Right cardiac atrium (tissue), 5 donors: ENCODE data around the gene ARFIP1. TPM values are rescaled to one million over a fixed set of nuclear protein-coding genes. Genes with fewer than 3 reads are reported as not detected.

Experiments
- ATAC-seq, 2 donors: fragments of 200-7000 bp; cut with Tn5 transposase; one replicate each; pipeline versions ENCODE4 v1.8.0 to v1.9.1; 2020; ENCODE audit warnings: moderate library complexity in 2 of 2, mild to moderate bottlenecking in 1 of 2
- DNase-seq, 3 donors: peaks; one replicate each; pipeline ENCODE4 v3.0.0-alpha.2; 2020
- H3K27ac ChIP-seq: one replicate; pipeline ENCODE4 v1.5.1; 2013; ENCODE audit warnings: mild to moderate bottlenecking, low read length, control low read depth, moderate library complexity
- H3K27me3 ChIP-seq: one replicate; pipeline ENCODE4 v1.6.1; 2013; ENCODE audit not compliant: control insufficient read depth, insufficient read depth
- H3K4me1 ChIP-seq: one replicate; pipeline ENCODE4 v1.6.1; 2013; ENCODE audit warnings: low read length; ENCODE audit not compliant: control insufficient read depth, insufficient read depth
- H3K4me3 ChIP-seq: one replicate; pipeline ENCODE4 v1.5.1; 2013; ENCODE audit warnings: low read length, control low read depth
- H3K9me3 ChIP-seq: one replicate; pipeline ENCODE4 v1.6.1; 2013; ENCODE audit warnings: low read length; ENCODE audit not compliant: control insufficient read depth
- WGBS: extraction: QIAGEN DNeasy Blood & Tissue Kit; methylation state at CpG from one replicate; pipeline ENCODE4 v1.1.7; 2013; 5-methylcytosine and 5-hydroxymethylcytosine counted together
- intact Hi-C, 4 donors: fragments of 100-400 bp; cut with DNase I; formaldehyde crosslinking; loops; one replicate each; pipeline versions ENCODE4 v1.11.0 to v1.14.0; 2022 to 2023
- polyA plus RNA-seq: library from polyadenylated mRNA; stranded (reverse); fragments of 200-250 nt; gene quantifications from one replicate; pipeline ENCODE4 v1.2.3, GENCODE V29; 2013
- total RNA-seq, 4 donors: library from RNA; stranded (reverse); fragmentation: NEBNext Ultra II Directional; extraction: Animal tissue kit (Norgen Biotek cat#: 25700); gene quantifications; one replicate each; pipeline ENCODE4 v1.2.1, GENCODE V29; 2021
- donor health status: healthy with polysubstance abuse.
- donor health status: DM: no; HTN: yes; CAD: no.
- donor health status: DM: no; HTN: no; CAD: no.
- donor health status: DM: no; HTN: yes; CAD: no; lungs with severe emphysema.
- donor health status: DM: yes; HTN: yes; CAD: no.

ARFIP1 gene
- total and polyA plus RNA-seq, 5 donors, result 8.9 to 20.6 (median 18.9) TPM

DNA sequence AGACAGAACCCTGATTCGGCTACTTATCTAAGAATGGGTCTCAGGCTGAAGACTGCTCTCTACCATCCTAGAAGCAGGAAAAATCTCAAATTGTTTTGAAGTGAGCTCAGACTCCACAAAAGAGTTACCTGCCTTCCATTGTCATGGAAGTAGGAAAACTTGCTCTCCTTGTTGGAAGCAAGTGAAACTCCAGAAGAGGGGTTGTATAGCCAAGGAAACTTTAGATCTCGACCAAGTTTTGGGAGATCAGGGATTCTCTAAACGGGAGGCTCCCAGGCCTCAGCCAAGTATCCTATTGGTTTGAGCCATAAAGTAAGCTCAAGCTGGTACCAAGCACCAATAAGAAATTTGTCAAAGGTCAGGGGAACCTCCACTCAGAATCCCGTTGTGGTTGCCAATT is 147.2 kb downstream of the ARFIP1 start:
- WGBS, result 89% methylated on average over 4 of the region's 4 CpGs
- no peak for DNase-seq
- no peak for ATAC-seq
- Histone ChIP-seq H3K9me3 (no peaks in the 10 kb centered on the region), H3K27me3 (no peaks in the 10 kb centered on the region), H3K4me1 (no peaks in the 10 kb centered on the region), H3K4me3 (no peak overlapping the region), H3K27ac (no peak overlapping the region)
- intact Hi-C loops, result no loop called here

DNA sequence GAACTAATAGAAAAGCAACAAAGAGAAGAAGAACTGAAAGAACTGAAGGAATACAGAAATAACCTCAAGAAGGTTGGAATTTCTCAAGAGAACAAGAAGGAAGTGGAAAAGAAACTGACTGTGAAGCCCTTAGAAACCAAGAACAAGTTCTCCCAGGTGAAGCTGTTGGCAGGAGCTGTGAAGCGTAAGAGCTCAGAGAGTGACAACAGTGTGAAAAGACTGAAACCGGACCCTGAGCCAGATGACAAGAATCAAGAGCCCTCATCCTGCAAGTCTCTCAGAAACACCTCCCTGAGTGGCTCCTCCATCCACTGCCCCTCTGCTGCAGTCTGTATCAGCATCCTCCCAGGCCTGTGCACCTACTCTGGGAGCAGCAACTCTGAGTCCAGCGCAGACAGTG is 148.0 kb downstream of the ARFIP1 start:
- H3K9me3 ChIP-seq, result no peaks in the 10 kb centered on the region
- 88% methylated on average over 3 of the region's 3 CpGs for WGBS
- intact Hi-C loops, result no loop called here
- H3K4me1 ChIP-seq, result no peaks in the 10 kb centered on the region
- no peak for ATAC-seq
- no peaks in the 10 kb centered on the region for H3K27me3 ChIP-seq
- H3K4me3 ChIP-seq, result no peak overlapping the region
- no peak overlapping the region for H3K27ac ChIP-seq
- no peak for DNase-seq

DNA sequence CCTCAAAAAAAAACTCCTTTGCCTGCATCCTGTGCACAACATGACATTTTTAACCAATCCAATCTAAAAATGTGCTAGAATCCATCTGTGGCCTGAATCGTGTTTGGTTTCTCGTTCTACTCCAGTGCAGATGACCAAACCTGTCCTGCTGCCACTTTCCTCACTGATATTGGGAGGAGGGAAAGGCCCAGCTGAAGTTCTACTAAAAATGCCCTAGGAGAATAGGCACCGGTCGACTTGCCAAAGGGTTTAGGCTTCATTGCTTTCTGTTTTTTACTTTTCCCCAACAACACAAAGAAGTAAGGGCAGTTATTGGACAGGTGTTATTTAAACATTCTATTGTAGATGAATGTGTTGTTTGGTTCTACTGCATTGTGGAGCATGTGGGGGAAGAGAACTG is 148.5 kb downstream of the ARFIP1 start:
- ATAC-seq, result no peak
- Histone ChIP-seq H3K4me3 (no peak overlapping the region), H3K4me1 (no peaks in the 10 kb centered on the region), H3K27ac (no peak overlapping the region), H3K9me3 (no peaks in the 10 kb centered on the region), H3K27me3 (no peaks in the 10 kb centered on the region)
- intact Hi-C loops, result no loop called here
- WGBS, result 95% methylated on average over 4 of the region's 4 CpGs
- no peak for DNase-seq

GRCh38 chr4:152929888-152930287 is 150.1 kb downstream of the ARFIP1 start:
- no peaks in the 10 kb centered on the region for H3K4me1 ChIP-seq
- DNase-seq, result no peak
- no peaks in the 10 kb centered on the region for H3K27me3 ChIP-seq
- H3K27ac ChIP-seq, result no peak overlapping the region
- ATAC-seq, result no peak
- intact Hi-C loops, result no loop called here
- H3K4me3 ChIP-seq, result no peak overlapping the region
- WGBS, result 44% methylated on average over 1 of the region's 1 CpG
- no peaks in the 10 kb centered on the region for H3K9me3 ChIP-seq

GRCh38 chr4:152935143-152935542 is 155.4 kb downstream of the ARFIP1 start:
- DNase-seq (no peak), ATAC-seq (peak in 1 of 2 donors; percentile 60)
- H3K9me3 ChIP-seq, result no peaks in the 10 kb centered on the region
- no peak overlapping the region for H3K4me3 ChIP-seq
- H3K27ac ChIP-seq, result no peak overlapping the region
- WGBS, result 46% methylated on average over 16 of the region's 16 CpGs
- no peaks in the 10 kb centered on the region for H3K27me3 ChIP-seq
- peaks cover 4% of the 10 kb centered on the region for H3K4me1 ChIP-seq
- intact Hi-C loops, result no loop called here

DNA sequence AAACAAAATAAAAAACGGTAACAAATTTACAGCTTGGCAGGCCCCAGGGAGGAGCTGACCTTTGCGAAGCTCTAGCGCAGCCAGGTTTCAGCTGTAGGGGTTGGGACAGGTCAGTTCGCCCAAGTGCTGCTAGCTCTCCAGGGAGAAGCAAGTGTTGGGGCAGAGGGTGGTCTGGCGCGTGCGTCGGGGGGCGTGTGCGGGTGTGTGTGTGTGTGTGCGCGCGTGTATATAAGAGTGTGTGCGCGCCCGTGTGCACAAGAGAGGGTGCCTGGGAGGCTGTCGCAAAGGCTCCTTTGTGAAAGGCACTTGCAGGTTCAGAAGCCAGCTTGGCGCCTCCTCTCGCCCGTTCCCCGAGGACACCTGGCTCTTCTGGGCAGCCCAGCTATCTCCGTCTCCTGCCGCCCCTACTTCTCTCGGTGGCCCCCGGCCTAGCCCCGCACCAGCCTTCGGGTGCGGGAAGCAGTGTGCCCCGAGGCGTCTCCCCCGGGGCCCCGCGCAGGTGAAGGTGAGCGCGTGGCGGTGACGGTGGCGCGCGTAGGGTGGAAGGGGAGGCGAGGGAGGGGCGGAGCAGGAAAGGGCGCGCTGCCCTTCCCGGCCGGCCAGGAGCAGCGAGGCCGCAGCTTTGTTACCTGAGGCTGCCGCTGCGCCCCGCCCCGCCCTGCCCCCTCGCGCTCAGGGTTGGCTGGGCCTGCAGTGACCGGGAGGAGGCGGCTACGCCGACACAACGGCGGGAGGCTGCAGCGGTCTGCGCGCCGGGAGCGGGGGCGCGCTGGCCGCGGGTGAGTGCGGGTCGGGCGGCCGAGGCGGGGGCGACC is 156.1 kb downstream of the ARFIP1 start, which contains the start of gene FHDC1:
Gene FHDC1, plus strand, starts transcription at position 693 of the 815 bp plus-strand sequence. CDS start 6,735 bp downstream, outside the sequence.
- DNase-seq, result peak in 2 of 3 donors; percentile 55 to 66
- Histone ChIP-seq H3K27ac (no peak within 1 kb of the TSS), H3K4me3 (peak within 1 kb of the TSS; percentile 78), H3K4me1 (peaks cover 4% of the 10 kb centered on the region), H3K9me3 (no peaks in the 10 kb centered on the region), H3K27me3 (no peaks in the 10 kb centered on the region)
- 5% methylated on average over 75 of the region's 75 CpGs for WGBS
- intact Hi-C loops, result no loop called here
- peak; percentile 53 to 66 for ATAC-seq

DNA sequence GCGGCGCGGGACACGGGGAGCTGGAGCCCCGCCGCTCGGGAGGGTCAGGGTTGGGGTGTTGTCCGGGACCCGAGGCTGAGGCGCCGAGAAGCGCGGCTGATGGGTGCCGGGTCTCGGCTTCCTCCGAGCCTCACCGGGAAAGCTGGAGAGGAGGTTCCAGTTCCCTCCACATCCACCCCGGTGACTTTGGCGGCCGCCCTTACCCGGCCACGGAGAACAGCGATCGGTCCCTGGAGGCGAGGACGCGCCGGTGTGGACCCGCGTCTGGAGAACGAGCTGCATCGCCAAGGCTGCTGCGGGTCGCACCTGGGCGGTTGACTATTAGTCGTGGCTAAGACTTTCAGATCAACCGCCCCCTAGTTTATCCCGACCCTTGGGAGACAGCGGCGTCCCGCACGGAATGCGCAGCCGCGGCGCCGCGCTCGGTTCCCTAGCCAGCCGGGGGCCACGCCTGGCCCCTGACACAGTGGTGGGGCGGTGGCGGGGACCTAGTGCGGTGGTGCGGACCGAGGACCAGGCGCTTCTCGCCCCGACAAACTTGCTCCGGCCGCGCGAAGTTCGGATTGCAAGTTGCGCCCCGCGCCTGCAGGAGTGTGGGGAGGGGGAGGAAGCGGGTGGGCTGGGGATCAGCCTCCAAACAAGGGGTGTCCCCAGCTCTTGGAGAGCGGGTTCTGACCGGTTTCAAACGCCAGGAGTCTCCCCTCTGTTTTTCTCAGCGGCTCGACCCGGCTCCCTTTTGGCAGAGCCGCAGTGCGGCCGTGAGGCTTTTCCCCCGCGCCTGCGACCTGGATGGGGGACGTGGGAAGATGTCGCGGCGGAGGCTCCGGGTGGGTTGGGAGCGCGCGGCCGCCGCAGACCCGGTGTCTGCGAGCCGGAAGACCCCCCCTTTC is 156.9 kb downstream of the ARFIP1 start:
- intact Hi-C loops, result no loop called here
- ATAC-seq (peak; percentile 49 to 59), DNase-seq (peak; percentile 27 to 73 (median 68))
- no peak overlapping the region for H3K27ac ChIP-seq
- peaks cover 4% of the 10 kb centered on the region for H3K4me1 ChIP-seq
- no peaks in the 10 kb centered on the region for H3K27me3 ChIP-seq
- no peaks in the 10 kb centered on the region for H3K9me3 ChIP-seq
- H3K4me3 ChIP-seq, result peak overlapping the region; percentile 78
- WGBS, result under 1% methylated on average over 93 of the region's 93 CpGs

GRCh38 chr4:152937336-152938236 is 157.8 kb downstream of the ARFIP1 start:
- WGBS, result under 1% methylated on average over 91 of the region's 91 CpGs
- H3K27me3 ChIP-seq, result no peaks in the 10 kb centered on the region

DNA sequence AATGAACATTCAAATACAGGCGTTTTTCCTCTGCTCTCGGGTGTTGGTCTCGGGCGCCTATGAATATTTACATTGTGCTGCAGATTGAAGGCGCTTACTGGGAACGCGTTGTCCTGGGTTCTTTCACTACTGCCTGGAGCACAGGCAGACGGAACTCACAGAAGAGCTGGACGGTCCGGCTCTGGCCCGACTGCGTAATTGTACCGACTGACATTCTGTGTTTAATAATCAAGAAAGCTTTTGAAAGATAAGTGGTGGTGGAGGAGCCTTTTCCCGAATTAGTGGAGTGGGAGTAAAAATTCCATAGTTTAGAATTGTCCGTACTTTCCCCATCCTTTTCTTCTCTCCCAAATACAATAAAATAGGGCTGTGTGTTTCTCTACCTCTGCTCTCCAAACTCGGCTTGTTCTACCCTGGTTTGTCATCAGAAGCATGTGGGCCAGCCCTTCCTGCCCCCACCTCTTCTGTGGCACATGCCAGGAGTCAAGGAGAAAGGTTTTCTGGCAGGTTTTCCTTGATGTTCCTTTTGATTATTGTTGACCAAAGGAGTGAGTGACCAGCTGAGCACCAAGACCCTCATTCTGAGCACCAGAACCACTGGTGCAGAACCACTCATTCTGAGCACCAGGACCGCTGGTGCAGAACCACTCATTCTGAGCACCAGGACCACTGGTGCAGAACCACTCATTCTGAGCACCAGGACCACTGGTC is 158.6 kb downstream of the ARFIP1 start:
- ATAC-seq (no peak), DNase-seq (peak in 1 of 3 donors; percentile 44)
- intact Hi-C loops, result no loop called here
- Histone ChIP-seq H3K4me3 (peak overlapping the region; percentile 78), H3K27ac (no peak overlapping the region), H3K9me3 (no peaks in the 10 kb centered on the region), H3K27me3 (no peaks in the 10 kb centered on the region), H3K4me1 (peaks cover 4% of the 10 kb centered on the region)
- WGBS, result 20% methylated on average over 17 of the region's 17 CpGs

More at GRCh38 chr4:152937336-152938236, 157.8 kb downstream of the ARFIP1 start:
- Histone ChIP-seq H3K9me3 (no peaks in the 10 kb centered on the region), H3K4me1 (peaks cover 4% of the 10 kb centered on the region), H3K27ac (no peak overlapping the region), H3K4me3 (peak overlapping the region; percentile 78)
- peak; percentile 31 to 78 (median 58) for DNase-seq
- peak; percentile 64 to 80 for ATAC-seq
- intact Hi-C loops, result no loop called here

DNA sequence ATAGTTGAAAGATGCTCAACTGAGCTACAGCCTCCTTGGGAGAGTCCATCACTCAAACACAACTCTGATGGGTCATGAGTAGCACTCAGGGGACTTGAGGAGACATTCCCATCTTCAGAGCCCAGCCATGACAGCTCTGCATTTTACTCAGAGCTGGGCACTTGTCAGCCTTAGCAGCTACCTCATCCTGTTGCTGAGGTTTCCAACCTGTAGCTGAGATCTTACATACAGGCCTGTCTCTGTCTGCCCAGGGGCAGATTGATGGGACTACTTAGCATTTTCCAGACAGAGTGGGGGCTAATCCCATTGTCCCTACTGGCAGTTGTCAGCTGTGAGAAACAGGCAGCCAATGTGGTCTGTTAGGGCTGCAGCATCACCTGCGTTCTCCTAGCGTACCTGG is 159.9 kb downstream of the ARFIP1 start:
- Histone ChIP-seq H3K4me3 (no peak overlapping the region), H3K9me3 (no peaks in the 10 kb centered on the region), H3K27me3 (no peaks in the 10 kb centered on the region), H3K27ac (no peak overlapping the region), H3K4me1 (peaks cover 4% of the 10 kb centered on the region)
- intact Hi-C loops, result no loop called here
- ATAC-seq (no peak), DNase-seq (no peak)
- WGBS, result 87% methylated on average over 2 of the region's 2 CpGs
